T-helper 2 cell (primary cell): Measurements from ENCODE around the gene PRSS2.

ENCODE experiments used
- DNase-seq, 5 experiments: peaks; one replicate each; pipeline versions ENCODE4 v3.0.0 to v3.0.0-alpha.2; 2012 to 2022

Gene PRSS2

GRCh38 chr7:142802301-142802700 lies 31.5 kb downstream of the PRSS2 start:
- DNase-seq, result no peak

DNA sequence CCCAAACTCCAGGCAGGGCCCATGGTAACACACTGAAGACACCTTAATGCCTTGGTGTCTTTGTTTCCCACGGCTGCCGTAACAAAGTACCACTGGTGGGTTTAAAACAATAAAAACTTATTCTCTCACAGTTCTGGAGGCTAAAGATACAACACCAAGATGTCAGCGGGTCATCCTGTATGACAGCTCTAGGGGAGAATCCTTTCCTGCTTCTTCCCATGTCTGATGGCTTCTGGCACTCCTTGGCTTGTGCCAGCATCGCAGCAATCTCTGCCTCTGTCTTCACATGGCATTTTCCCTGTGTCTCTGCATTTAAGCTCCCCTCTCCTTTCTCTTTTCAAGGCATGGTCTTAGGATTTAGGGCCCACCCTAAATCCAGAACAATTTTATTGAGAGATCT lies 33.1 kb downstream of the PRSS2 start:
- DNase-seq, result no peak

DNA sequence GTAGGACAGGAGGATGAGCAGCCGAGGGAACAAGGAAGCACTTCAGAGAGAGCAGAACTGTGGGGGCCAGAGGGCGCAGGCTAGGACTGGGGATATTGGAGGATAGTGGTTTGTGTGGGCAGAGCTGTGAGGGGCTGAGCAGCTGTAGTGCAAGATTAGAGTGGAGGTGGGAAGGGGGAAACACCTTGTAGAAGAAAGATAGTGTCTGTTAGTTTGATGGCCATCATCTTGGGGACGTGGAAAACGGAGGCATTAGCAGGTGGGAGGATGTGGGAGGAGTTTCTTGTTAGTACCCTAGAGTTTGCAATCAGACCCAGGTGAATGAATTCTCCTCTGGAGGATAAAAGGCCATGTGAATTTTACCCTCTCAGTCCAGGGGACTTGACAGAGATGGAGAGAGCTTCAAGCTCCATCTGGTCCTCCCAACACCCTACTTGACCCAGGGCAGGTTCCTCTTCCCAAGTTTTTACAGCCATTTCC lies 34.0 kb downstream of the PRSS2 start:
- DNase-seq, result peak in 2 of 5 experiments; percentile 72 to 73

GRCh38 chr7:142805350-142806021 lies 34.7 kb downstream of the PRSS2 start:
- DNase-seq, result no peak

DNA sequence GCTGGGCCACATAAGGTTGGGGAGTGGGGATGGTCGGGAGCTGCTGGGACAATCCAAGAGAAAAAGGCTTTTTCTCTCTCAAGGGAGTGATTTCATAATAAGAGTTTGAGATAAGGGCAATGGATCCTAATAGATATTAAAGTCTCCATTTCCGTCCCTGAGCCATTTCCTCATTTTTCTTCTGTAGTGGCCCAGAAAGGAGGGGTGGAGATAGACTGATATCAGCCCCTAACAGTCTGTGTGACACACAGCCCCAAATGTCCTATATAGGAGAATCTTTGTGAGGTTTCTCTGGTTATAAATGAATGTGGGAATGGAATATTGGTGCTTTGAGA lies 35.2 kb downstream of the PRSS2 start:
- DNase-seq, result no peak

DNA sequence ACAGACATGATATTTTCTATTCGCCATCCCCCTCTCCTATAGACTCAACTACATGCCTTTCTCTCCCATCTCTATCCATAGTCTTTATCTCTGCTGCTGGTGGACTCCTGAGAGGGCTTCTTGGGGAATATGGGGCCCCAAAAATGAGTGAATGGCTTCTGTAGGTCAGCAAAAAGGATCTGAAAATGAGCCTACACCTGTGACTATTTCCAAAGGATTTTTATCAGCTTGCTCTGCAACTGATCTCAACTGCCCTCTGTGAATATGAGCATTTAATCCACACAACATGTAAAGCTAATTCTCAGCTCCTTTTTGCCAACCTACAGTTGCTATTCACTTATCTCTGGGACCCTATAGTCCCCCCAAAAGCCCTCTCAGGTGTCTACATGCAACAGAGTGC lies 36.2 kb downstream of the PRSS2 start:
- DNase-seq, result no peak

DNA sequence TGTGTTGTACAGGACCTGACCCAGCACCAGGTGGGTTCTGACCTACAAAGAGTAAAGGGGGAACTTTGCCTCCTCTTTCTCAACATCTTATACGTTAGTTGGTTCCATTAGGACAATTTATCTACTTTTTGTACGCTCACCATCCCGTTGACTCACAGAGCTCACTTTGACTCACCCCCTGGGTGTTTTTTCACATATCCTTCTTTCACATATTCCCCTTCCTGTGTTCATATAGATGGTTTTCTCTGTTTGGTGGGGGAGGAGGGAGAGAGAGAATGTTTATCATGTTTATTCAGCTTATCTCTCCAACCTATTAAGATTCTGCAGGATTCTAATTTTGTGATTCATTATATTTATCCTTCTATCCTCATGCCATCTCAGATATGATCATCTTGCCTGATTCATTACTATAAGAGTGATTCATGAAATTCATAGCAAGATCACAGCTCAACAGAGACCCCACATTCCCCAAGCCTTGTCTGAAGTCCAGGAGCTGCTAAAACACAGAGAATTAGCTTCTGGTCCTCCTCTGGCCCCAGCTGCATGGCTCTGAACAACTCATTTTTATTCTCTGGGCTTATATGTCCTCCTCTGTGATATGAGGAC lies 37.2 kb downstream of the PRSS2 start:
- peak in 2 of 5 experiments; percentile 73 to 90 for DNase-seq

GRCh38 chr7:142808461-142808801 lies 37.7 kb downstream of the PRSS2 start:
- peak in 1 of 5 experiments; percentile 89 for DNase-seq

DNA sequence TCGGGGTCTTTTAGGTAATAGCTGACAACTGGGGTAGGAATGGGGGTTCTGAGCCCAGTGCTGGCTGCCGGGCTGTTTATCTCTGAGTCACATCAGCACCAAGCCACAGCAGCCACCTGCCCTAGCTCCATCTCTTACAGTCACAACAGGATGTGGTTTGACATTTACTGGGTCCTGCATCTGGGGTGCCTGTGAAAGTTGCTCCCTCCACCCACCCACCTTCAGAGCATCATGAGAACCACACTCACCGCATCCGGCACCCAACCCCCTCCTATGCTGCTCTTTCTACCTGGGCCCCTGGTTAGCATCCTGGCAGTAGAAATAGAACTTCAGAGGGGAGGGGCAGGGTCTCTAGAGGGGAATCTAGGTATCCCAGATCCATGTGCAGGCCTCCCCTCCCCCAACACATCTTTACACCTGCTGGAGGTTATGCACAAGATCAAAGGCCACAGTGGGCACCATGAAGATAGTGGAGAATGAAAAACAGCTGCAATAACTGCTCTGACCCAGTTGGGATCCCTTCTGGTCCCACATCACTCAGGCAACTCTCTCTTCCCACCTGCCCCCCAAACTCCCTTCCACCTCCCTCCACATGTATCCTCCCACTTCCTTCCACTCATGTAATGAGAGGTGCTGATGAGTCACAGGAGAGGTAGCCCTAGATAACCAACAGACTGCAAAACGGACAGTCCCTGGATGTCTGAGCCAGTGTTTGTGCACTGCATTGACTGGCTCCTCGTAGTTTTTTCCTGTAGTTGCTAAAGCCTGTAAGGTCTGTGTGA lies 38.2 kb downstream of the PRSS2 start:
- DNase-seq, result peak; percentile 81 to 100 (median 93)

- DNase-seq, result no peak
These were observed 38.9 kb downstream of the PRSS2 start for GRCh38 chr7:142809671-142810070.

DNA sequence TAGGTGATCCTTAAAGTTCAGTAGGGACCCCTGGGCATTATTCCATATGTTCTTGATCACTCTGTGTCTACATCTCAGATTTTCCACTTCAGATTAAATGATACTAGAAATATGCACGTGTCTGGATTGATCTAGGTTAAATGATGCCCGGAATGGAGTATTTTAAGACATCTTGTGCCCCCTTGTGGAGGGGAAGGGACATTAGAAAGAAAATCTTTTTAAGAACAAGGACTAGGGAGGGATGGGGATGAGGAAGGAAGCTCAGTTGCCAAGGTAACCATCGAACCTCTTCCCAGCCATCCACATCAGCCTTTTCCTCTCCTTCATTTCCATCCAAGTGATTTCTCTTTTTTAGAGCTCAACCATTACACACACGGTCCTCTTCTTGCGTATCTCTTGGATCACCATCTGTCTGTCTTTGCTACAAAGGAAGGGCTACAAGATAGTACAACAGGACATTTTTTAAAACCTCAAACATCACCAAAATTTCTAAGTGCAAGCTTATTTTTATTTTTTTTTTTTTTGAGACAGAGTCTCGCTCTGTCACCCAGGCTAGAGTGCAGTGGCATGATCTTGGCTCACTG lies 40.5 kb downstream of the PRSS2 start:
- DNase-seq, result peak in 2 of 5 experiments; percentile 70 to 78

DNA sequence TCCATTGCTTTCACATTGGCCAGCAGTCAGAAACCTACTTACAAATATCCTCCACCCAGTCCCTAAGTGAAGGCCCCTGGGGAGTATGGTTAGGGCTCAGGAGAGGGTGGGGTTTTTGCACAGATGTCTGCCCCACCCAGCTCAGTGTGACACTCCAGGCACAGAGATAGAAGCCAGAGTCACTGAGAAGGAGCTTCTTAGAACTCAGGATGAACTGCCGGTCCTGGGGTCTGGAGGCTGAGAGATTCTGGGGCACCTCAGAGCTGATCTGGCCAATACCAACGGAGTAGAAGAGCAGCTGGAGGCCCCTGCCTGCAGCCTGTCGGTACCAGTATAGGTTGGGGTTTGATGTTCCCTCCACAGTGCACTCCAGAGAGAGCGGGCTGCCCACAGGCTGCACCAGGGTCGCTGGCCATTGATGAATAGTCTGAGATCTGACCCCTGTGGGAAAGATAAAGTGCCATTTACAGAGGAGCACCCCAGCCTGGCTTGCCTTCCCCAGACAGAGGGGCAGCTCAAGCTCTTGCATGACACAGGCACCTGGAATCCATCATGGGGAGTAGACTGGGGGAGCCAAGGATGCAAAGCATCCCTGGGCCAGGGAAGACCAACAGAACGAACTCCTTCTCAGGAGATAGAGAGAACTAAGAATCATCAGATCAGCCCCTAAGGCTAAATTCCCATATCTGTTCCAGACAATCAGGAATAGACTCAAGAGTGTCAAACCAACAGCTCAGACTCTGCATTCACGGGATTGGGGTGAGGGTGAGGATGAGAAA lies 41.9 kb downstream of the PRSS2 start:
- DNase-seq, result no peak

GRCh38 chr7:142813226-142813625 lies 42.5 kb downstream of the PRSS2 start:
- no peak for DNase-seq

- no peak for DNase-seq
These were observed 42.9 kb downstream of the PRSS2 start for GRCh38 chr7:142813699-142814098.

DNA sequence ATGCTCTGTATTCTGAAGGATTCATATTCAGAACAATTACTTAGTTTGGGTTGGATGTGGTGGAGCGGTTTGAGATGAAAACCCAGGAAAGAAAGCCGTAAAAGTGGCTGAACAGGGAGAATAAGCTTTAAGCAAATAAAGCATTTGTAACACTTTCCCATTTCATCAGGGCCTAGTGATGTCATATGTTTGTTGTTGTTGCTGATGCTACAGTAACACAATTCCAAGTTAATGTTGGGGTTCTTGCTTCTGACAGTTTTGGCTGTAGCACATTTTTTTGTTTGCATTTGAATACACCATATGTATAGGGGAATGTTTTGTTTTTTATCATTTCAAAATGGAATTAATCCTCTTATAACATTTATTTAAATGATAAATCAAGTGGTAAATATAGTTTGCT lies 43.7 kb downstream of the PRSS2 start:
- DNase-seq, result no peak

DNA sequence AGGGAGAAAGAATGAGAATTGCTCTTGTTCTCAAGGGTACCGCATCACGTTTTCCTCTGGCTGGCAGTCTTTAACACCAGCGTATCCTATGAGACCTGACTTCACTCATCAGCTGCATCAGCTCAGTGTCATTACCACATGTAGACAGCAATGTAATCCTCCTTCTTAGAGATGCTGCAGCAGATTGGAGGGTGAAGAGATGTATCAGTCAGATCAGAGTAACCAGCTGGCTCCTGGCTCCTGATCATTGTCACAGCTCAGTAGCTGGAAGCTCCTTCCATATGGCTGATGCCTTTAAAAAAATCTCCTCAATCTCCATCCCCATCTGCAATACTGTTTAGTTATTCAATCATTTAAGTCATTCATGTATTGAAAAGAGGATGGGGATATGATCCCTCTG lies 44.4 kb downstream of the PRSS2 start:
- DNase-seq, result no peak

GRCh38 chr7:142817506-142817905 lies 46.7 kb downstream of the PRSS2 start:
- no peak for DNase-seq

DNA sequence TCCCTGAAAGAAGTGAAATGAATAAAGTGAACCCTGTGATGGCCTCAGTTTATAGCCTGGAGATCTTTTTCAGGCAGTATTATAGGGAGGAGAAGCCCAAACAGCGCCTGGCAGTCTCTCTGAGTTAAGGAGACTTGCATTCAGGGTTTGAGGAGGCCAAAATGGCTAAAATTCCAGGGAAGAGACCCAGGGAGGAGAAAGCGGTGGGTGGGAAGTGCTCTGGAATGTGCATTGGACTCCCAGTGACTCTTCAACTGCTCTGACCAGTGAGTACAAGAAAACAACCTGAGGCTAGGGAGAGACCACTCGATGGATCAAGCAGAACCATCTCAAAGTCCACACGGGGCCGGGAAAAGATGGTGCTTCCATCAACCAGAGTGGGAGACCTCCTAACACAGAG lies 48.8 kb downstream of the PRSS2 start:
- DNase-seq, result no peak

DNA sequence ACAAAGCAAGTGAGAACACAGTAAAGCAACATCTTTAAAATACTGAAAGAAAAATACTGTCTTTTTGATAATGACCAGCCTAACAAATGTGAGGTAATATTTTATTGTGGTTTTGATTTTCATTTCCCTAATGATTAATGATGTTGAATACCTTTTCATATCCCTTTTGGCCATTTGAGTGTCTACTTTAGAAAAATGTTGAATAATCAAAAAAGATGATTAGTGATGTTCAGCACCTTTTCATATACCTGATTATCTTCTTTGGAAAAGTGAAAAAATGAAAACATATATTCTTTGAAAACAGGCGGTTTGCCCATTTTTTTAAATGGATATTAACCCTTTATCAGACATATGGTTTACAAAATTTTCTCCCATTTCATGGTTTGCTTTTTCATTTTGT lies 51.9 kb downstream of the PRSS2 start:
- no peak for DNase-seq
